GM19193 (cell line): Measurements from ENCODE around the gene GNG10.
A peak's percentile ranks its signal among the peaks of the same experiment; 100 is the strongest.

Experiments
- POLR2A ChIP-seq: IDR thresholded peaks from 4 replicates; pipeline ENCODE4 v1.6.1; 2011; ENCODE audit not compliant: insufficient read depth, insufficient read length; ENCODE audit errors: extremely low read depth

Gene GNG10

GRCh38 chr9:111661150-111661801, at the start of gene GNG10:
GNG10 (plus strand) TSS chr9:111661605; CDS start chr9:111661635, 30 bp downstream.
- TF ChIP-seq POLR2A = peak; percentile 71

GRCh38 chr9:111613436-111614040, 47.9 kb upstream of the GNG10 start:
- TF ChIP-seq POLR2A = no peak

GRCh38 chr9:111615928-111616327, 45.5 kb upstream of the GNG10 start:
- no peak for TF ChIP-seq POLR2A

- TF ChIP-seq POLR2A = no peak
Observed at GRCh38 chr9:111621895-111622480, 39.4 kb upstream of the GNG10 start.

GRCh38 chr9:111622626-111623025, 38.8 kb upstream of the GNG10 start:
- TF ChIP-seq POLR2A = no peak

GRCh38 chr9:111627260-111627963, 34.0 kb upstream of the GNG10 start:
- no peak for TF ChIP-seq POLR2A

- TF ChIP-seq POLR2A = no peak
Observed at GRCh38 chr9:111628411-111628810, 33.0 kb upstream of the GNG10 start.

- no peak for TF ChIP-seq POLR2A
Observed at GRCh38 chr9:111630182-111630963, 31.0 kb upstream of the GNG10 start.

- no peak for TF ChIP-seq POLR2A
Observed at GRCh38 chr9:111630964-111631213, 30.5 kb upstream of the GNG10 start.

GRCh38 chr9:111631214-111631971, 30.0 kb upstream of the GNG10 start, which contains the start of gene DNAJC25:
DNAJC25 (plus strand) TSS chr9:111631334; CDS start chr9:111631408, 74 bp downstream.
- peak; percentile 100 for TF ChIP-seq POLR2A

- no peak for TF ChIP-seq POLR2A
Observed at GRCh38 chr9:111632060-111632459, 29.3 kb upstream of the GNG10 start.

GRCh38 chr9:111632695-111633388, 28.6 kb upstream of the GNG10 start:
- TF ChIP-seq POLR2A = no peak

- TF ChIP-seq POLR2A = no peak
Observed at GRCh38 chr9:111633389-111633736, 28.0 kb upstream of the GNG10 start.

GRCh38 chr9:111634860-111635259, 26.5 kb upstream of the GNG10 start:
- TF ChIP-seq POLR2A = no peak
